ENCODE data around the gene PCARE. TPM values are rescaled to one million over a fixed set of nuclear protein-coding genes. Genes with fewer than 3 reads are reported as not detected.

The PCARE gene
- total and polyA plus RNA-seq, 2 donors (not counting 1 experiment from before 2014, with no cell fraction given): not detected

DNA sequence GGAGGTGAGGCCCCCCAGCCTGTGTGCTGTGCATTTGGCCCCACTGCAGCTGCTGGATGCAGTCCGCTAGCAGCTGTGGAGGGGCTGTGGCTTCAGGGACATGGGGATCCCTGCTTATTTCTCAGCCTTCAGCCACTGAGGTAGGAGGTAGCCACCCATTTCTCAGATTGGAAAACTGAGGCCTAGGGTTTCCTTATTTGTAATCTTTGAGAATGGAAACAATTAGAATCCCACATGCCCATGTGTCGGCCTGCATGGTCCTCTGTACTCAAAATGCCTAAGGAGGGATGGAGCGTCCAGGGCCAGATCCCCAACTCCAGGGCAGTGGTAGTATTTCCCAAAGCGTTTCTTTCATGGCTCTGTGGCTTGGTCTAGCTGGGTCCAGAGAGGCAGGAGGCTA lies 51.1 kb downstream of the PCARE start:
- H3K9ac ChIP-seq (ENCODE audit: low read length): no peak overlapping the region
- ATAC-seq (ENCODE audit: low read depth): no peak
- H3K4me1 ChIP-seq (ENCODE audit: control insufficient read depth in 2 of 2, insufficient read depth in 2 of 2, low read length in 2 of 2): no peaks in the 10 kb centered on the region
- H3K4me3 ChIP-seq (ENCODE audit: control extremely low read depth in 1 of 5, extremely low read depth in 1 of 5, insufficient read depth in 1 of 5, low read depth in 2 of 5, low read length in 4 of 5): no peak overlapping the region
- DNase-seq: no peak
- H3K36me3 ChIP-seq (replicated peaks in 1 of 2; ENCODE audit: control extremely low read depth in 1 of 2, control insufficient read depth in 1 of 2, extremely low read depth in 1 of 2, insufficient read depth in 2 of 2, low read length in 1 of 2): no peaks in the 10 kb centered on the region
- peaks cover 0 to 3% (median 0%) of the 10 kb centered on the region in 4 experiments for H3K27me3 ChIP-seq (replicated peaks in 1 of 4; ENCODE audit: control extremely low read depth in 1 of 4, control insufficient read depth in 3 of 4, insufficient read depth in 4 of 4, low read length in 3 of 4)
- H2AFZ ChIP-seq (ENCODE audit: insufficient read depth, low read depth, low read length, poor library complexity, severe bottlenecking): no peak overlapping the region
- TF ChIP-seq, protein P1, sequence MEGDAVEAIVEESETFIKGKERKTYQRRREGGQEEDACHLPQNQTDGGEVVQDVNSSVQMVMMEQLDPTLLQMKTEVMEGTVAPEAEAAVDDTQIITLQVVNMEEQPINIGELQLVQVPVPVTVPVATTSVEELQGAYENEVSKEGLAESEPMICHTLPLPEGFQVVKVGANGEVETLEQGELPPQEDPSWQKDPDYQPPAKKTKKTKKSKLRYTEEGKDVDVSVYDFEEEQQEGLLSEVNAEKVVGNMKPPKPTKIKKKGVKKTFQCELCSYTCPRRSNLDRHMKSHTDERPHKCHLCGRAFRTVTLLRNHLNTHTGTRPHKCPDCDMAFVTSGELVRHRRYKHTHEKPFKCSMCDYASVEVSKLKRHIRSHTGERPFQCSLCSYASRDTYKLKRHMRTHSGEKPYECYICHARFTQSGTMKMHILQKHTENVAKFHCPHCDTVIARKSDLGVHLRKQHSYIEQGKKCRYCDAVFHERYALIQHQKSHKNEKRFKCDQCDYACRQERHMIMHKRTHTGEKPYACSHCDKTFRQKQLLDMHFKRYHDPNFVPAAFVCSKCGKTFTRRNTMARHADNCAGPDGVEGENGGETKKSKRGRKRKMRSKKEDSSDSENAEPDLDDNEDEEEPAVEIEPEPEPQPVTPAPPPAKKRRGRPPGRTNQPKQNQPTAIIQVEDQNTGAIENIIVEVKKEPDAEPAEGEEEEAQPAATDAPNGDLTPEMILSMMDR (IDR thresholded peaks at IDR 0.05): no peak
- no peak for TF ChIP-seq EZH2 (IDR thresholded peaks at IDR 0.05; ENCODE audit: borderline replicate concordance, insufficient read depth, low read depth, low read length, poor library complexity, severe bottlenecking)
- H3K9me3 ChIP-seq (ENCODE audit: control extremely low read depth in 1 of 3, control insufficient read depth in 2 of 3, insufficient read depth in 1 of 3, low read length in 2 of 3): no peaks in the 10 kb centered on the region
- H3K79me2 ChIP-seq (ENCODE audit: control insufficient read depth, insufficient read depth, low read length): no peaks in the 10 kb centered on the region
- Mint-ChIP-seq H3K27me3 (no peaks in the 10 kb centered on the region), H3K27ac (no peak overlapping the region), H3K4me3 (no peak overlapping the region), H3K4me1 (no peaks in the 10 kb centered on the region), H3K9me3 (ENCODE audit: insufficient read depth) (no peaks in the 10 kb centered on the region)
- POLR2A ChIA-PET: no interaction called here
- no peak overlapping the region for H3K27ac ChIP-seq (ENCODE audit: low read length in 2 of 2)
- no peaks in the 10 kb centered on the region for H4K20me1 ChIP-seq (ENCODE audit: control insufficient read depth, insufficient read depth, low read length, poor library complexity, severe bottlenecking)
- intact Hi-C loops (cut with micrococcal nuclease): no loop called here
- CTCF ChIA-PET: no interaction called here
- no peak overlapping the region for H3K4me2 ChIP-seq (replicated peaks; ENCODE audit: low read depth, low read length, poor library complexity, severe bottlenecking)
- 91% methylated on average over 3 of the region's 4 CpGs for WGBS (ENCODE audit: insufficient coverage)

DNA sequence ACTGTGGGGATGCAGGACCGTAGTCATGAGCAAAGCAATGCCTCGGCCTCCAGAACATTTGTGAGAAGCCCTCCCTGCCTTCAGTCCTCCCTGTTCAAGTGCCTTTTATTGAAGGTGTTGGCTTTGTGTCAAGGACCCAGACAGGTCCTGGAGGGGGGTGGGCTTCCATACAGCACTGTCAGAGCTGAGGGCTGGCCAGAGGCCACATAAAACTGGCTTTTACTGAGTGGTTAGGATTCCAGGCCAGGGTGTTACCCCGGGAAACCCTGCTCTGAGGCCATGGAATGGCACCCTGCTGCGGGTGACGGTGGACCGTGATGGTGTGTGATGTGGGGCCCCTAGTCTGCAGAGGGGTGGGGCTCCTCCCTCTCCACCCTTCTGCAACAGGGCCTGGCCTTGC lies 51.6 kb downstream of the PCARE start:
- H3K27me3 Mint-ChIP-seq: no peaks in the 10 kb centered on the region
- no peaks in the 10 kb centered on the region for H3K36me3 ChIP-seq (replicated peaks in 1 of 2; ENCODE audit: control extremely low read depth in 1 of 2, control insufficient read depth in 1 of 2, extremely low read depth in 1 of 2, insufficient read depth in 2 of 2, low read length in 1 of 2)

More for the DNA sequence above, 51.6 kb downstream of the PCARE start:
- Mint-ChIP-seq H3K27ac (no peak overlapping the region), H3K4me3 (no peak overlapping the region), H3K9me3 (ENCODE audit: insufficient read depth) (no peaks in the 10 kb centered on the region), H3K4me1 (no peaks in the 10 kb centered on the region)
- ChIA-PET CTCF (no interaction called here), POLR2A (no interaction called here)
- ATAC-seq (ENCODE audit: low read depth) (no peak), DNase-seq (no peak)
- H3K27me3 ChIP-seq (replicated peaks in 1 of 4; ENCODE audit: control extremely low read depth in 1 of 4, control insufficient read depth in 3 of 4, insufficient read depth in 4 of 4, low read length in 3 of 4): peaks cover 0 to 3% (median 0%) of the 10 kb centered on the region in 4 experiments
- H3K27ac ChIP-seq (ENCODE audit: low read length in 2 of 2): no peak overlapping the region
- intact Hi-C loops (cut with micrococcal nuclease): no loop called here
- no peak overlapping the region for H2AFZ ChIP-seq (ENCODE audit: insufficient read depth, low read depth, low read length, poor library complexity, severe bottlenecking)
- no peak overlapping the region for H3K9ac ChIP-seq (ENCODE audit: low read length)
- H3K4me1 ChIP-seq (ENCODE audit: control insufficient read depth in 2 of 2, insufficient read depth in 2 of 2, low read length in 2 of 2): no peaks in the 10 kb centered on the region
- TF ChIP-seq, protein P1 (IDR thresholded peaks at IDR 0.05): no peak
- H3K4me3 ChIP-seq (ENCODE audit: control extremely low read depth in 1 of 5, extremely low read depth in 1 of 5, insufficient read depth in 1 of 5, low read depth in 2 of 5, low read length in 4 of 5): no peak overlapping the region
- no peak overlapping the region for H3K4me2 ChIP-seq (replicated peaks; ENCODE audit: low read depth, low read length, poor library complexity, severe bottlenecking)
- no peaks in the 10 kb centered on the region for H4K20me1 ChIP-seq (ENCODE audit: control insufficient read depth, insufficient read depth, low read length, poor library complexity, severe bottlenecking)
- WGBS (ENCODE audit: insufficient coverage): 96% methylated on average over 4 of the region's 6 CpGs
- no peaks in the 10 kb centered on the region for H3K9me3 ChIP-seq (ENCODE audit: control extremely low read depth in 1 of 3, control insufficient read depth in 2 of 3, insufficient read depth in 1 of 3, low read length in 2 of 3)
- no peaks in the 10 kb centered on the region for H3K79me2 ChIP-seq (ENCODE audit: control insufficient read depth, insufficient read depth, low read length)

All from B cell (primary cell).